Measurements from ENCODE around the gene TVP23C.

Gene TVP23C

DNA sequence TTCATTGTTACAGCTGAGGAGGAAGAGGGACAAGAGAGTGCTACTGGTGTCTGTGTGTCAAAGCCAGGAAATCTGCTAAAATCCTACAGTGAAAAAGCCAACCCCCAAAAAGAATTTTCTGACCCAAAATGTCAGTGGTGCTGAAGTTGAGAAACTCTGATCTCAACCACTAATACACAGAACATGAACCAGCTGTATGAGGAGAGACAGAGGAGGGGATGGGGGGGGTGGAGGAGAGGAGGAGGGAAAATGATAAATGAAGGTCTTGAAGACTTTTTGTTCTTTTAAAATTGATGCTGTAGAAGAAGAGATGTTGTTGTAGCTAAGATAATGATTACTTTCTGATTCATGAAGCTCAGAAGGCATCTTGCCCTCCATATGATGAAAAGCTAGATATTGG is 68.5 kb downstream of the TVP23C start:
- DNase-seq: no peak

DNA sequence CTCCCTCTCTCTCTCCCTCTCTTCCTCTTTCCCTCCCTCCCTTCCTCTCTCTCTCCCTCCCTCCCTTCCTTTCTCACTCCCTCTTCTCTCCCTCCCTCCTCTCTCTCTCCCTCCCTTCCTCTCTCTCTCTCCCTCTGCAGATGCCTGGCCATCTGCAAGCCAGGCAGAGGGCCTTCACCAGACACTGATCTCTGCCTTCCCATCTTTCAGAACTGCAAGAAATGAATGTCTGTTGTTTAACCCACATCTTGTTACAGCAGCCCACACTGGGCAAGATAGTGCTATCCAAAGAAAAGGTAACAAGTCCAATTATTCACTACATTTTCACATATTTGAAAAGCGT is 69.6 kb downstream of the TVP23C start:
- no peak for DNase-seq

DNA sequence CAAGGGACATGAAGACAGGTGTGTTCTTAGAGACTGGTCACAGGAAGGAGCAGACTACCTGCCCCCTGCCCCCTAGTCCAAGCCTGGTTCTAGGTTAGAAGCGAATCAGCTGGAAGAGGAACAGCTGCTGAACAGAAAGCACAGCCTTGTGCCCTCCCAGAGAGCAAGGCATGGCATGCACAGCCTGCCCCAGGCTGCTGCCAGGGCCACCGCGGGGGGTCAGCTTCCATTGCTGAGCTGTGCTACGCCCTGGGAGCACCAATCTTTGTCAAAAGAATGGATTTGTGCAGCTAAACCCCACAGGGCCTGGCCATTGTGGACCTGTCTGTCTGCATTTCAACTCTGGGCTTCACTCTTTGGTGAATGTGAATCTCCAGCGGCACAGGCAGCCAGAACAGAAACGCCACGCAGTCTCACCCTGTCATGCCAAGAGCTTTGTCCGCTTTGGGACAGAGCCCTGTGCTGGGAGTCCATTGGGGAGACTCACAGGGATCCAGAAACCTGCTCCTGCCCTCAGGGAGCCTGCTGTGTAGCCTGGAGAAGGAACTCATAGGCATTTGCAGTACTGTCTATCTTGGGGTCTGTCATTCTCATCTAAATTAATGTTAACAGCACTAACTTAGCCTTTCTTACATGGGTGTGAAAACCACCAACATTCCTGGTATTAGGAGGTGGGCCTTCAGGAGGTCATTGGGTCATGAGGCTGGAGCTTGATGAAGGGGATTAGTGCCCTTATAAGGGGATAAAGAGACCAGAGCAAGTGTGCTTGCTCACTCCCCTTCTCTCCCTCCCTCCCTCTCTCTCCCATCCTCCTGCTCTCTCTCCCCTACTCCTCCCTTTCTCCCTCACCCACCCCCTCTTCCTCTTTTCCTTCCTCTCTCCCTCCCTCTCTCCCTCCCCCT is 70.2 kb downstream of the TVP23C start:
- DNase-seq: no peak

DNA sequence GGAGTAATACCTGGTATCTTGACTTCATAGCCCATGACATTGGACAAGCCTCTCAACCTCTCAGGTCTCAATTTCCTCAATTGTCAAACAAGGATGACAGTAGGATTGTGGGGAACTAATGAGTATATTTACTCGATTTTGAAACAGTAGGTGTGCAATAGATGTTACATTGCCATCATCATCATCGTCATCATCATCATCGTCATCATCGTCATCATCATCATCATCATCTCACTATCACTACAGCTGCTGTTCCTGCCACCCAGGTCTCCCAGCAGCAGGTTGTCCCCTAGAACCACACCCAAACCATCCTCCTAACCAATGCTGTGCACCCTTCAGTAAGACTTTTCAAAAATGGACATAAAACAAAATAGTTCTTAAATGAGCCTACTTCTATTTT is 71.1 kb downstream of the TVP23C start:
- no peak for DNase-seq

DNA sequence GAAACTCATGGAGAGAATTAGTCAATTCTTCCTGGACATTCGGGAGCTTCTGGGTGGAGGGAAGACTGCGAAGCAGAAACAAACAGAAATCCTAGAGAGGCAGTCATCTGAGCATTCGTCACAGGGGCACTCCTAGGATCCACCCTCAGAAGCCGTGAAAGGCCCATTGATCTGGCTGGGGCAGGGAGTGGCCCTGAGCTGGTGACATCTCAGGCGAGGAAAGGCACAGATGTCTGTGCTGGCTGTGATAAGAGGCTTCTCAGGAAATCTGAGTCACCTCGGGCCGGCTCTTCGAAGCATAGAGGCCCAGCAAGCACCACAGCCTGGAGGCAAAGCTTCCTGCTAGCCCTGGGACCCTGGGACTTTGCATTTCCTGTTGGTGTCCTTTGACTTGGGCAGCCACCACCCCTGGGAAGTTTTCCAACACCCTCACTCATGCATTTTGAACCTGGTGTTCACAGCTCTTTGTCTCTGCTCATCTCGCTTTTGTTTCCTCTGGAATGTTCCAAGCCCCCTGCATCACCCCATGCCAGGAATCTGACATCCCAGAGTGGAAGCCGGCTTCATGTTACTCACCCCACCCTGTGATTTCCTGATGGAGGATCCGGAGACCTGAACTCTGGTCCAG is 72.5 kb downstream of the TVP23C start:
- DNase-seq: no peak

DNA sequence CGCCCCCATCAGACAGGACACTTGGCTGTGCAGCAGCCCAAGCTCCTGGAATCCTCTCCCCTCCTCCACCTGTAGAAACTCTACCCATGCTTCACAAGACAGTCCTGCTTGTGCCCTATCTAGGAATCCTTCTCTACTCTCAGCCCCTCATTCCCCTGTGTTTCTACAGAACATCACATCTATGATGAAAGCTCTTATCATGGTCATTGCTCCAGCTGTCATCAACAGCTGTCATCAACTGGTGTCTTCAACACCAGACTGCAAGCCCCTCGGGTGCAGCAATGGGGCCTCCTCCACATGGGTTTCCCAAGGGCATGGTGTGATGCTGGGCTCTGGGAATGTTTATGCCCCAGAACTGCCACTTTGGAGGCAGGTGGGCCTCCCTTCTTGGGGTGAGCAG is 74.7 kb downstream of the TVP23C start:
- no peak for DNase-seq

DNA sequence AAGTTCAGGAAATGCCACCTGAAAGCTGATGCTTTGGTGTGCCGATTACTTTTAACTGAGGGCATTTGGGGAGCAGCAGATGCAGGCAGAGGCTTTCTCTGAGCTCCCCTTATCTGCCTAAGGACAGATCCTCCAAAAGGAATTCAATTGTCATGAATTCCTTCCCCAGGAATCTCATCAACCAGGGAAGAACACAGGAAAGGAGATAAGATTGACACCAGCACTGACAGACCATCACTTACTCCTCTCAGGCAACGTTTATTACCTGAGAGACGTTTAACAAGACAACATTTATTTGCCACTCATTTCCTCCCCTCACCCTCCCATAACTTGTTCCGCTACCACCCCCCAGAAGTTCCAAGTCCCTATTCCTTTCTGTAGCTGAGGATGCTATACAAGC is 78.2 kb downstream of the TVP23C start:
- DNase-seq: no peak

DNA sequence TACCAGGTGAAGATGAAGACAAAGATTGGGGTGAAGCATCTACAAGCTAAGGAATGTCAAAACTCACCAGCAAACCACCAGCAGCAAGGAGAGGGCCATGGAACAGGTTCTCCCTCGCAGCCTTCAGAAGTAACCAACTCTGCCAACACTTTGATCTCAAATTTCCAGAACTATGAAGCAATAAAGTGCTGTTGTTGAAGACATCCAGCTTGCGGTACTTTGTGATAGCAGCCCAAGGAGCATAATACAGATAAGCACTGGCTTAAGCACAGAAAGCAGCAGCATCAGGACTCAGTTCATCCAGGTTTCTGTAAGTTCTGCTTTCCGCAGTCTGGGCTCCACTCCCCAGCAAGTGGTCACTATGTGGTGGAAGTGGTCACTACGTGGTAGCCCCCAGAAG is 79.9 kb downstream of the TVP23C start:
- no peak for DNase-seq

DNA sequence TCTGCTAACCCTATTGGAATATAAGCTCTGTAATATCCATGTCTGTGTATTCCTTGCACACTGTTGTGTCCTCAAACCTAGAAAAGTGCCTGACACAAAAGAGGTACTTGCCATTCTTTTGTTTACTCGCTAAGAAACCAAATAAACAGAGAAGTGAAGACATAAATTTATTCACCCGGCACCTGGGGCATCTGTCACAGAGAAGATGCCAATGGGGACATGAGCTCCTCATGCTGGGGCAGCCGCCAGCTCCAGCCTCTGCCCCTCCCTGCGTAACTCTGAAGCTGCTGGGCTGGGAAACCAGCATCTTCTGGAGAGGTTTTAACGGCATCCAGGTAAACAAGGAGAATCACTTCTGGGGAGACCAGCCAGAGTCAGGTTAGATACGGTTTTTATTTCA is 80.8 kb downstream of the TVP23C start:
- no peak for DNase-seq

DNA sequence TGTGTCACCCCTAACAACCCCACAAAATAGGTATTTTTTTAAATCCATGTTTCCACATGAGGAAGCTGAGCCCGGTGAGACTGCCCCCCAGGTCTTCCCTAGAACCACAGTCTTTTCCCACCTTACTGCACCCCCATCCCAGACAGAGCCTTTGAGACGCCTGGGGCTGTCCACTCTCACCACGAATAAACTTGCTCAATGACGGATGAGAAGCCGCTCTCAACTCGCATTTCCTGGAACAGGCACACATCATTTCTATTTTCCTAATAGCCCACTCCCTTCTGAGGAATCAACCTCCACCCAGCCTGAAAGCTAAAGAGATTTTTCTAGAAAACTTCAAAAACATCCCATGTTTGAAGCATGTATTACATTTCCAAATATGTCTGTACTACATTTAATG is 81.8 kb downstream of the TVP23C start:
- DNase-seq: no peak

DNA sequence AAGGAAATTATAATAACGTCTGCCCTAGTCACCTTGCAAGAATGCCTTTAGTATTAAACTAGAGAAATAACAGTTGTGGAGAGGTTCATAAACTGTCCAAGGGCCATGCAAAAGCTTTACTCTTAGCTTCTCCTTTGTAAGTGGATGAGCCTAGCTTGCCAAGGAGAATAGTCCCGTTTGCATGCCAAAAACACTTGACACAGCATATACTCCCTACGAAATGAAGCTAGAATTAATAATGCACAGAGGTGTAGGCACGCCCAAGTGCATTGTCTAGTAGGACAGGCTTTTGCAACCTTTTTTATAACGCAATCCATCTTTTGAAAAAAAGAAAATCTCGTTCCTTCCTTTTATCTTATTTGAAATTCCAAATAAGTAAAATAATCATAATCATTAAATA is 83.1 kb downstream of the TVP23C start:
- no peak for DNase-seq

DNA sequence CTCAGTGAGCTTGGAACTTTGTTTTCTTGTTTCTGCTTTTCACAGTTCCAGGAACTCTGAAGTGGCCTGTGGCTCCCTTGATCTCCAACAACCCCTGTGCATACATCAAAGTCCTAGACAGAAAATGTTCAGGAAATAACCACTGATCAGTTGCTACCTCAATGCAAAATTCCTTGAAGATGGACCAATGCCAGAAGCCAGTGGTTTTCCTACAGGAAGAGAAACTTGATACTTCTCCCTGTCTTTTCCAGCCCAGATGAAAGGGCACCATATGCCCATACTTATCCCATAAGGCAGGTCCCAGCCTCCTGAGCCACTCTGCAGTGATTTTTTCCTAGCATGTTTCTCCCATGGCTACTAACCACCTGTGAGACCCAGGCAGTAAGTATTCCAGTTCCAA is 83.6 kb downstream of the TVP23C start:
- DNase-seq: no peak

DNA sequence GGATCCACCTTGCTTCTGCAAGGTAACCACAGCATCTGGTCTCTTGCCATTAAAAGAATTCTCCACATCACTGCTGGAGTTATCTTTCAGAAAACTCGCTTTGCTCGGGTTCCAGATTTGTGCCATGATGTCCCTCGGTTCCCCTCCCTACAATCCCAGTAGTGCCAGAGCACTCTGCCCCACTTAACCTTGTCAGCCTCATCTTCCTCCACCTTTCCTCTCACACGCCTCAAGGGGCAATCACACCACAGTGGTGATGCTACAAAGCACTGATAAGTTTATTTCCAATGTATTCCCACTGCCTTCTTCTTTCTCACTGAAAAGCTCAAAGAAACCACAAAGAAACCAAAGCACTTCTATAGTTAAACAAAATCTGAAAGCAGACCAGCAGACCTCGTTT is 84.4 kb downstream of the TVP23C start:
- DNase-seq: no peak

DNA sequence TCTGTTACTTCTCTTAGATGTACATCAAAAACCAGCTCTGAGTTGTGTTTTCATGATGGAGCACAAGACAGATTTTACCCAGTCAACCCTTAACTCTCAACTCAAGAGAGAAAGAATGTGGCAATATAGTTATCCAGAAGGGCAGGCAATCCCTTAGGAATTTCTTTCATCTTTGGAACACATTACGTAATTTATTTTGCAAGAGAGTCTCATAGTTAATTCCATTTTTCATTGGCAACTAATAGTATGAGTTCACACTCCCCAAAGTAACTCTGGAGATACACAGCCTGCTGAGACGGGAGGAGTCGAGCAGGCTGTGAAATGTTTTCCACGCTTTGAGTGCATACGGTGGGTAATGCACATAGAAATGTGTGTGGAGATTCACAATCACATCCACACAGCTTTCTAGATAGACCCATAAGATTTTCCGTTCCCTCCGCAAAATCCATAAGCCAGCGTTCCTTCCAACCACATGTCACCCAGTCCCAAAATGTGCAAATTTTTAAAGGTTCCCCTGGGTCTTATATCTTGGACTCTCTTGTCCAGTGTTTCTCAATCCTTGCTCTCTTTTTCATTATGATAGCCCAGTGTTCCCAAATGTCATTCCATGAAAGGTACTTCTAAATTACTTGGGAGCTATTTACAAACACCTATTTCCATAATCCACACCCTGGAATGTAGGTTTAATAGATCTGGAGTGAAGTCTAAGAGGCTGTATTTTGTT is 87.5 kb downstream of the TVP23C start:
- DNase-seq: no peak

DNA sequence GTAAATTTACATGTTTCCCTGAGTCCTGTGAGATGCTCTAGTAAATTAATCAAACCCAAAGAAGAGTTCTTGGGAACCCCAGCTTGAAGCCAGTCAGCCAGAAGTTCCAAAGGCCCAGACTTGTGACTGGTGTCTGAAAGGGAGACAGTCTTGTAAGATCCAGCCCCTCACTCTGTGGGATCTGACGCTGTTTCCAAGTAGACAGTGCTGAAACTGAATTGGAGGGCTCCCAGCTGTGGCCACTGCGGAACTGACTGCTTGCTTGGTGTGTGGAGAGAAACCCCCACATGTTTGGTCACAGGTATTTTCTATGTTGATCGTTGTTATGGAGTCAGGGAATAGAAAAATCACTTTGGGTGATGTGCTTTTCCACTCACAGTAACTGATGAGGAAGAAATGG is 90.4 kb downstream of the TVP23C start:
- no peak for DNase-seq

DNA sequence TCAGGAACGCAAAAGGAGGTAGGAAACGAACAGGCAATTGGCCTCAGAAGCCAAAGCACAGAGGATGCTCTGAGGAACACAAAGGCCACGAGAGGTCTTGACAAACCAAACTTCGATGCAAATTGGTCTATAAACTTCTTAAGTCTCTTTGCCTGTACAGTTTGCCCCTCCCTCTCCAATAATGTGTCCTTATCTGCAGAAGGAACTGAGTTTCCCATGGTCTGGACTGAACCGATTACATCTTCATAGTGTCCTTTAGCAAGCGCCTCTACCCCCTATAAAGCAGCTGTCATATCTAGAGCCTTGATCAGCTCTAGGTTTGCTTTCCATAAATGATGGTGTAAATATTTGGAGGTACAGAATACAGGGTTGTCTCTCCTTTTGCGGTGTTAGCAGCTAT is 92.7 kb downstream of the TVP23C start:
- no peak for DNase-seq

DNA sequence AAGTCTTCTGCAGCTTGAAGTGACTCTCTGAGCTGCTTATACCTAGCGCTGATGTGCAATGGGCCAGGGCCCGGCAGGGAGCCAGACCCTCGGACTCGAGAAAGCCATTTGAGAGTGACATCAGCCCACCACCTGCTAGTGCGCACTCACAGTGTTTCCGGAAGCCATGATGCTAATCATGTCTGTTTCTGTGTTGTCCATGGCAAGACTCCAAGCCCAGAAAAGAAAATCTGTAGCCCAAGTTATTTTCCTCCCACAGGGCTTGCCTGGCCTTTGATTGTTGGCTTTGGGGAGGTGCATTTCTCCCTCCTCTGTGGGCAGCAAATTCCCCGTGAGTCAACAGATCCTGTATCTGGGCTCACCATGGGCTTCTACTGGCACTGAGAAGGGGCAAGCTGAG is 94.0 kb downstream of the TVP23C start:
- no peak for DNase-seq

DNA sequence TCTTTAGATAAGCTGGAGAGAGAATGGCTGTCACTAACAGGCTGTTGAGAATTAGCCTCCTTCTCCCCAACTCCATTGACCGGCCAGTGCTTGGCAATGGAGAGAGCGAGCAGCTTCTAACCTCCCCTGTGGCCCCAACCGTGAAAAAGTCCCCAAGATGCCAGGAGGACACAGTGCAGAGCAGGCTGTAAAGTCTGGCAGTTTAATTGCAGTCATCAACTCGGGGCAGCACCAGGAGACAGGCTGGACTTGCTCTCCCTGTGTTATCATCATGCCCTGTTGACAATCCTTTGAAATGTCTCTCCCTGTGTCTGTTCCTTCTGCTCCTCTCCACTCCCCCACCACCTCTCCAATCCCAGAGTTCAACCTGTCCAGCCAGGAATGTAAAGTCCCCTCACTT is 95.2 kb downstream of the TVP23C start:
- DNase-seq: no peak

DNA sequence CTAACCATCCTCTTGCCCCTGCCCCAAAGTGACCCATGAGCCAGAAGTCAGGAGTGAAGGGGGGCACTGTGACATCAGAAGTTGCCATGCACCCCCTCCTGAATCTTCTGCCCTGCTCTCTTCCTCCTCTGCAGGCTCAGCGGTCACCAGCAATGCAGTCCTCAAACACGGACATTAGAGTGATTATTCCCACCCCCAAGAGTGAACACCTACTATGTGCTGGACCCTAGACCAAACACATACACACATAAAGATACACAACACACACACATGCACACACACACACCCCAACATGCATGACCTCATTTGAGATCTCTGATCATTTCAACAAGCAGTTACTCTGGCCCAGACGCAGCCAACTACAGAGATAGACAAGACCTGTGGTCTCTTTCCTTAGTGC is 95.7 kb downstream of the TVP23C start, which contains the start of gene CDRT4:
CDRT4 (minus strand) TSS at position 30 of the 400 bp plus-strand sequence. CDS start 27,383 bp downstream, outside the sequence.
- DNase-seq: no peak

DNA sequence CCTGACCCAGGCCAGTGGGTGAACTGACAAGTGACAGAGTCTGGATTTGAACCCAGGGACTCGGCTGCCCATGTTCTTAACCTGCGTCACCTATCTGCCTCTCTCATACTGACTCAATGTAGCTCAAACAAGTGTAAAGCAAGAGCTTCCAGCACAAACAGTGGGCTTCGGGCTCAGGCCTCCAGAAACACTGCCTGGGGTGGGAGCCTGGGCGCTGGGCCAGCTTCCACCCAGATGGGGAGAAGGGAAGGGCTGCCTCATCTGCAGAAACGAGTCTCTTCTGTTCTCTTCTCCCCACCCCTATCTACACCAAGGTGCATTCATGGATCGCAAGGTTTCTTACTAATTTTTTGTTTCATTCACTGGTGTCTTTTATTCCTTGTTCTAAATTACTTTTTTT is 97.2 kb downstream of the TVP23C start:
- DNase-seq: no peak

DNA sequence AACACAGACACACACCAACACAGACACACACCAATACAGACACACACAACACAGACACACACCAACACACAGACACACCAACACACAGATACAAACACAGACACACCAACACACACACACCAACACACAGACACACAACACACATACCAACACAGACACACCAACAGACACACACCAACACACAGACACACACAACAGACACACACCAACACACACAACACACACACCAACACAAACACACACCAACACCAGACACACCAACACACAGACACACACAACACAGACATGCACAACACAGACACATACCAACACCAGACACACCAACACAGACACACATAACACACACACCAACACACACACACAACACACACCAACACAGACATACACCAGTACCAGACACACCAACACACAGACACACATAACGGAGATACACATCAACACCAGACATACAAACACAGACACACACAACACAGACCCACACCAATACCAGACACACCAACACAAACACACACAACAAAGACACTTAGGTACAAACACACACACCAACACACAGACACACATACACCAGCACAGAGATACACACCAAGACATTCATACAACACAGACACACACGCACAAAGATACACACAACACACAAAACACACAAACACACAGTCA is 98.1 kb downstream of the TVP23C start:
- DNase-seq: no peak

DNA sequence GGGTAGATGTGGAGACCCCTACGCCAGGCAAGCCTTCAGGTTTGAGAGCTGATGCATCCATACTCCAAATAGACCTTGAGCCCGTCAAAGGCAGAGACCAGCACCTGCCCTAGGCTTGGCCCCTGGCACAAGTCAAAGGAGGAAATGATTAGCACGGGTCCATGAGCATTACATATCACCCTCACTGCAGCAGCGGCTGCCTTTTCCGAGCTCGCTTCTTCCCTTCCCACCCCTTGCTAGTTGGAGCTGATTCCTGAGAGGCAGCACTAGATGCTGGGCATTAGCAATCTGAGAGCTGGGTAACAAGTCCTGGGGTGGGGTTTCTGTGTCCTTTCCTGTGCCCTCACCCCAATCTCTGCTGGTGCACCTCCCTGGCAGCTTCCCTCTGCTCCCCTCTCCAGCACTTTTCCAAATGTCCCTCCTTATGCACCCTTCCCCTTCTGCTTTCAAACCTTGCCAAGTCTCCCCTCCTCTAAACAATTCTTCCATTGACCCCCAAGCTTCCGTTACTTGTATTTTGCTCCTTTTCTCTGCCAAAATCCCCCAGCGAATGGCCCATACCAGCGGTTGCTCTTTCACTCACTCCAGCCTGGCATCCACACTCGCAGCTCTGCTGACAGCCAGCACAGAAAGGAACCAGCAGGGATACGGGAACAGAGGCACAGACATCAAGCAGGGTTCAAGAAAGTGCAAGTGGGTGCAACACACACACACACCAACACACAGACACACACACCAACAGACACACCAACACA is 98.9 kb downstream of the TVP23C start:
- DNase-seq: no peak
